OCI-M2 (cell line): Measurements from ENCODE around the gene STK24.

Experiments used
- DNase-seq: peaks from one replicate; lab custom pipeline; 2025; ENCODE audit not compliant: unreplicated experiment; lab: John Stamatoyannopoulos, UW

The STK24 gene

DNA sequence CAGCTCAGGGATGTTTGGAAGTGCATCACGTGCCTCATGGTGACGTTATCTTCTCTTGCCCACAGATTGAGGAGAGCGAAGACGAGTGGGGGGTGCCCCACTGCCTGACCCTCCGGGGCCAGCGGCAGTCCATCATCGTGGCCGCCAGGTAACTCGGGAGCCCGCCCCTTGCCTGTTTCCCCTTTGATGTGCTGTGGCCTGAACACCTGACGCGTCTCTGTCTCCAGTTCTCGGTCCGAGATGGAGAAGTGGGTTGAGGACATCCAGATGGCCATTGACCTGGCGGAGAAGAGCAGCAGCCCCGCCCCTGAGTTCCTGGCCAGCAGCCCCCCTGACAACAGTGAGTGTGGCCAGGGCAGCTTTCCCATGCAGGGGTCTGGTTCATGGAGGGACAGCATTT lies 137.0 kb downstream of the STK24 start:
- DNase-seq: no peak

DNA sequence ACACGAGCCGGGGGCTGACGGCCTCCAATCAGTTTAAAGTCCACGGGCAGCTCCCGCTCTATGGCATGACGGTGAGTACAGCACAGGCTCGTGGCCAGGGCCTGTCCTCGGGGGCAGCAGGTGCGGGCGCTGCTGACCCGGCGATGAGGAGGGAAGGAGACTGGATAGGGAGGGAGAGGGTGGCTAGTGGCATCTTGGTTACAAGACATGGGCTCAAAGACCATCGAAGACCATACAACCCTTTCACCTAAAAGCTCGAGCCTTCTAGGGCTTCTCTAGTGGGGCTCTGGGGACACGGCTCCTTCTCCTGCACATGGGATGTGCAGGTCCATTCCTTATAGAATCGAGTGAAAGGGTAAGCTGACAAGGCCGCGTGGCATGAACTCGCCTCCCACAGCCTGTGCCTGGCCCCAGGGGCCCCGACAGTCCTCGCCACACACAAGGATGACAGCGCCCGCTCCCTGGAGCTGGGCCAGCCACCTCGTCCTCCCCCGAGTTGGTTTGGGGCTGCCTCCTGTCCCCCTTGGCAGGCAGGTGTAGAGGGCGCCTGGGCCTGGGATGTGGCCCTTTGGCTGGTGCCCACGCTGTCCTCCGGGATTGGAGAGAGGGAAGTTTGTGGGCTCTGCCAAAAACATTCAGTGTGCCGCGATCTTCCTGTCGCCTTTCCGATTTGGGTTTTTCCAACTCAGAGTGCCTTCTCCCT lies 137.6 kb downstream of the STK24 start:
- no peak for DNase-seq

DNA sequence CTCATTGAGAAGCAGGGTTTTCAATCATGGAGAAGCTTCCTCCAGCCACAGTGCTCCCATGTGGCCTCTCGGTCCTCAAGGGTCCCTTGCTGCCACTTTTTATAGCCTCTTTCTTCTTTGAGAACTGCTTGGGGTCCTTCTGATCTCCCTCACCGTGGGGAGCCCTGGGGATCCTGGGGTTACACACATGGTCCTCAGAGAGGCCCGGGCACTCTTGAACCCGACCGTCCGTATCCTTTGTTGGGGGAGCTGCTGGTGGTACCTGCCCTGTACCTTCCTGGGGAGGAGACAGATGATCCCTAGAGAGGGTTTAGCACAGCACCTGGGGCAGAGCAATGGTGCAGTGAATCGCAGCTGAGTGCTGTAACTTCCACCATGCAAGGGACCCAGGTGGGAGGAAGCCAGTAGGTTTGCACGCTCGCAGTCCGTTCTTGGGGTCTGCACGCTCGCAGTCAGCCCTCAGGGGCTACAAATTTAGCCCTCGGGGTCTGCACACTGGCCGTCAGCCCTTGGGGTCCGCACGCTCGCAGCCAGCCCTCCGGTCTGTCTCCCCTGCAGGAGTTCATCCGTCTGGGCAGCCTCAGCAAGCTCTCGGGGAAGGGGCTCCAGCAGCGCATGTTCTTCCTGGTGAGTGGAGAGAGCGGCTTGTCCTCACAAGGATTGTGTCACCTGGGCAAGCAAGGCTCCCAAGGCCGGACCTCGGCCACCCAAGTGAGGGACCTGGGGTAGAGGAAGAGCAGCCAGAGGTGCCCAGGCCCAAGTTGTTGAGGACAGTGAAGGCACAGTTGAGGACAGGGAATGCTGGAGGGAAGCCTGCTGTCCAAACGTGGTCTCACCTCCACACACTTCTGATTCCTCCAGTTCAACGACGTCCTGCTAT lies 138.4 kb downstream of the STK24 start:
- DNase-seq: no peak

DNA sequence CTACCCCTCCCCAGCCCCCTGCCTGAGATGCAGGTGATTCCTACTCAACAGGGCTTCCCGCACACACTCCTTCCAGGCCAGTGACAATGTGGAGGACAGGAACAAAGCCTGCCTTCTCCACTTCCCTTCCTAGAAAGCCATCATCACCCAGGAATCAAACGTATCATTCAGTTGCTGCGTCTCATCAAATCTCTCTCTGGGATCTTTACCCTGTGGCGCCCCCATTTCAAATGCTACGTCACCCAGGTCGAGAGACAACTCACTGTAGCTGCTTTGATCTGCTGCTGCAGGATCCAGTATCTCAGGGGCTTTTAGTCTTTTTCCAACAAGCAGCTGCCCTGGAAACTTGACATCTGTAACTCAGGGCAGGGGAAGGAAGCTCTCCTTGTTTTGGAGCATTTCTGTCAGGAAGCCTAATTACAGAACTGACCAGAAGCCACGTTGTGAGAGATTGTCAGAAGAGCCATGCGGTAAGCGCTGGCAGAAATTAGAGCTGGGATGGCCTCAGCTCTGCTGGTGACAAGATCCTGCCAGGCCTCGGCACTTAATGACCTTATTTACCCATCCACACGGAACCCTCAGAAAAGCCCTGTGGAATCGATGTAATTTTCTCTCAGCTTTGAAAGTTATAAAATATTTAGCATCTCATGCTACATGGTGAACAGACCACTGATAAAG lies 140.5 kb downstream of the STK24 start:
- DNase-seq: no peak

DNA sequence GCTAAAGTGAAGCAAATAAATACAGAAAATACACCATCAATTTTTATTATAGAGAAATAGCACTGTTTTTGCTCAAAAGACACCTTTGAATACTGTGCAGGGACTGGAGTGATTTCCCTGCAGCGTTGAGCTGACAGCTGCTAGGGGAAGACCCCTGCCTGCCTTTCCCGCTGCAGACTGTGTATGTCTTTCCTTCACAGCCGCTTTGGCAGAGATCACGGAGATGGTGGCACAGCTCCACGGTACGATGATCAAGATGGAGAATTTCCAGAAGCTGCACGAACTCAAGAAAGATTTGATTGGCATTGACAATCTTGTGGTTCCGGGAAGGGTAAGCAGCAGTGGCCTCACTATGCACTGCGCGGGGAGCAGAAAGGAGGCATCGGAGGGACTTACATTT lies 141.5 kb downstream of the STK24 start:
- DNase-seq: no peak

DNA sequence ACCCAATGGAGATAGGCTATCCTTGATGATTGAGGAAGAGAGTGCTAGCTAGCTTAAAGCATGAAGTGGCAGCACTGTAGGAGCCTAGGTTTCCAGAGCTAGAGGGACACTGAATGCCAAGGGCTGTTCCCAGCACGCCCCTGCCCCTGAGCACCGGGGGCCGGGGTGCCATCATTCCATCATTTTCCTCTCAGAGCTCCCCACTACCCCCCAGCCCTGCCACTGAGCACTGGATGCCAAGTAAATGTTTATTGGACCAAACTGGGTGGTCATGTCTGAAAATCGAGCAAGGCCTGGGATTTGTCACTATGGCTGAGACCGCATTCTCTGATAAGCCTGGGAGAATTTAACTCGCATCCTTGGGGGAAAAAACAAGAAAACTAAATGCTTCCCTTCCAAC lies 142.8 kb downstream of the STK24 start:
- no peak for DNase-seq

DNA sequence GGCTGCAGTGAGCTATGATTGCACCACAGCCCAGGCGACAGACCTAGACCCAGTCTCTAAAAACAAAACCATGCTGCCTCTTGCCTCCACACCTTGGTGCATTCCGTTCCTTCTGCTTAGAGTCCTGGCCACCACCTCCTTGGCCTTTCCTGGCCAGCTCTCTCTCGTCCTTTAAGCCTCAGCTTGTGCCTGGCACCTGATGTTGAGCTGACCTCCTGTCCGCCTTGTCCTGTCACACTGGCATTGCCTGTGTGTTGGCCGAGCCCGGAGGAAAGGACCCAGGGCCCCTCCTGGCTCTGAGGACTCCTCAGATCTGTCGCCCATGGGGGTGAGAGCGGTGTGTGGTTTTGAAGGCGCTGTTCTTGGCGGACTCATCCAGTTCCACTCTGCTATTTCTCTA lies 143.3 kb downstream of the STK24 start:
- DNase-seq: no peak

DNA sequence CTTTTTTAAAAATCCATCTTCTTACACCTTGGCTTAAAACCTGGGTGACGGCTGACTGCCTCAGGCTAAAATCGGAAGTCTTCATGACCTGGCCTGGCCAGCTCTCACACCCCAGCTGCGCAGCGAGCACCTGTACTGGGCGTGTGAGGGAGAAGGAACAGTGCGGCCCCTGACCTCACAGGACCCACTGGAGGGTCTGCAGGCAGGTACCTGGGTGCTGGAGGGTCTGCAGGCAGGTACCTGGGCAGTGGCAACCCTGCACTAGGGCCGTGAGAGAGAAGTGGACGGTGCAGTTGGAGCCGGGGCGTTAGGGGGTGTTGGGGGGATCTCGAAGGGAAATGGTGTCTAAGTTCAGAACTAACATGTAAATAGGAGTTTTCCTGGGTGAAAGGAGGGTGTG lies 144.3 kb downstream of the STK24 start:
- DNase-seq: no peak

DNA sequence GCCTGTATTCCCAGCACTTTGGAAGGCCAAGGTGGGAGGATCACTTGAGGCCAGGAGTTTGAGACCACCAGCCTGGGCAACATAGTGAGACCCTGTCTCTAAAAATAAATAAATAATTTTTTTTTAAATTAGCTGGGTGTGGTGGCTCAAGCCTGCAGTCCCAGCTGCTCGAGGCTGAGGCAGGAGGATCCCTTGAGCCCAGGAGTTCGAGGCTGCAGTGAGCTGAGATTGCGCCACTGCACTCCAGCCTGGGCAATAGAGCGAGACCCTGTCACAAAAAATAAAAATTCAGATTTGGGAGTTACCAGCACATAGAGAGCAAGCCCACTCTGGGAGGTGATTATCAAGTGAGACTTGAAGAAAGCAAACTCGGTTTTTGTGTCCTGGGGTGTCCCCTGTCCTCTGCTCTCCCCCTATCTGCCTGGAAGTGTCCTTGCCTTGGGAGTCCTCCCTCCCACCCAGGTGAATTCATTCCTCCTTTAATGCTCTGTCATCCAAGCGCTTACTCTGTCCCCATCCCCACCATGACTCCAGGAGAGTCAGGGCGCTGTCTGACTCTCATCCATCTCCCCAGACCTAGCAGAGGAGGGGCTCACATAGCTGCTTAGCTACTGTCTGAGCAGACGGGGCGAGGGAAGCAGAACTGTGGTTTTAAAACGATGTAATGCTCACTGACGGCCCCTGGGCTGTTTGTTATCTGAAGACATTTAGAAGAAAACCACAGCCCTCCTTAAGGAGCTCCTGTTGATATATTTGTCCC lies 146.8 kb downstream of the STK24 start:
- no peak for DNase-seq

DNA sequence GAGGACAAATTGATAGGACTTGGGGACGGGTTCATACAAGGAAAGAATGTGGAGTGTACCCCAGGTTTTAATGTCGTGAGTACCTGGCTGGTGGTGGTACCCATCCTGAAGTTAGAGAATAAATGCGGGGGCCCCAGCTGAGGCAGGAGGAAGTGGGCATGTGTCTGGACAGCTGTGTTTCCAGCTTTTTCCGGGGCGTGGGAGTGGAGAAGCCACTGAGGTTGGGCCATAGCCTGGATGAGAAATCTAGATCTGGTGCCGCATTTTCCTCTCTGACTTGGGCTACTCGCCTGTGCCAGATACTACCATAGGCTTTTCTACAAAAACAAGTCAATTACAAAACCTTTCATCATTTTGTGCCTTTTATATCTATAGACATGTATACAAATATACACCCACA lies 147.4 kb downstream of the STK24 start:
- no peak for DNase-seq

DNA sequence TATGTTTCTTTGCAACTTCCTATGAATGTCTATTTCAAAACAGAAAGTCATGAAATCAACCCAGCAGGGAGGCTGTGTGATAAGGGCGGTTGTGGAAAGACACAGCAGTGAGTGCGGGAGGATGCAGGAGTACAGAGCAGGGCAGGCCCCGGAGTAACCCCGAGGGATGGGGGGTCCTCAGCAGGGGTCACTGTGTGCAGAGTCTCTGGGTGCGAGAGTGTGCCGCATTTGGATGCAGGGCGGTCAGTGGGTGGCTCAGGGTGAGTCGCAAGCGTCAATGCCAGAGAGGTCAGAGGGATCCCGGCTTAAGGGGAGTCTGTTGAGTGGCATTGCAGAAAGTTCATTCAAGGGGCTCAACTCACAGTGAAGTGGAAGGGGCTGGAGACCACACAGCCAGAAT lies 147.8 kb downstream of the STK24 start:
- no peak for DNase-seq

DNA sequence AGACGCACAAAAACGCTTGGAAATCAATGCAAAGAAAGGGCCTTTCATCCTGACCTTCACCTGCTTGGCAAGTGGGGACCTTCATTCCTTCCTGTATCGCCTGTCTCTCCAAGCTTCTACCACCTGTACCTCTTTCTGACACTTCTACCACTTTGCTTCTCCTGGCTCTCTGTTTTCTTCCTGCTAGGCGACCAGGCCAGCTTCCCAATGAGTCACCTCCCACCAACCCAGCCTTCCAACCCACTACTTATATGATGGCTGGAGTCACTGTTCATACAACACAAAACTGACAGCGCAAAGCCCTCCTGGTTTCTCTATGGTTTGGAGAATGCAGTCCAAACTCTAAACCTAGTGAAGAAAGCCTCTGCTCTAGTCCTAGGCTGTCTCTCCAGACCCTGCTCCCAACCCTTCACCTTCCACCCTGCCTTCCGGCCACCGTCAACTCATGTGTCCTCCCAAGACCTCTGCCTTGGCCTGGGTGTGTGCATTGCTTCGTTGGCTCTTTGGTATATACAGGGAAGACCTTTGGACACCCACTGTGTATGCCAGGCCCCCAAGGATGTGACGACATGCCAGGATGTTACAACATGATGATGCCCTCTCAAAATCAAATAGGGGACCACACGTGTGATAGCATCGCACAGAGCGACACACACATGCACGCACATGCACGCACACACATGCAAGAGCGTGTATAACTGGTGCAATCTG lies 148.5 kb downstream of the STK24 start:
- no peak for DNase-seq

DNA sequence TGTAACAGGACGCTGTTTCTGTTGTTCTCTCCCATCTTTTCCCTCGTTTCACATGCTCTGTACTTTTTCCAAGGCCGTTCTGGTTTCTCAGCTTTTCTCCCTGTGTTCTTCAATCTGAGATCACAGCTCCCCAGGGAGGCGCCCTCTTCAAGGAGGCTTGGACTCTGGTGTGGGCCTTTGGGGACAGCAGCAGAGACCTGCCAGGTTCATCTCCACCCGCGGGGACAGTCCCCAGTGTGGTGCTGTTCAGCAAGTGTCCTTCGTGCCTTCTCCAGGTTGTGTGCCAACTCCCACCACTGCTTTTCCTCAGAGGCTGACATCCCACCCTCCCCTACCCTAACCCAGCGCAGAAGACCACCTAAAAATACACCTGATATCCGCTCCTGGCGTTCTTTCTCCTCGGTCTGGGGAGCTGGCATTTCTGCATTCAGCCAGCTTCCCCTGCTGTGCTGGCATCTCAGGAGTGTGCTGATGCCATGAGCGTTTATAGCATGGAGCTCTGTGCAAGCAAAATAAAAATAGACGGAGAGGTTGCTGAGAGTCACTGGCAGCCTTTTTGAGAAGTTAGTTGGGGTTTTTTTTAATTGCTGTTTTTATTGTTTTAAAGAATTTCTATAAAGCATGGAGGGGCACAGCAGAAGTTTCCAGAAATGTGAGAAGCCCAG lies 149.4 kb downstream of the STK24 start:
- no peak for DNase-seq

DNA sequence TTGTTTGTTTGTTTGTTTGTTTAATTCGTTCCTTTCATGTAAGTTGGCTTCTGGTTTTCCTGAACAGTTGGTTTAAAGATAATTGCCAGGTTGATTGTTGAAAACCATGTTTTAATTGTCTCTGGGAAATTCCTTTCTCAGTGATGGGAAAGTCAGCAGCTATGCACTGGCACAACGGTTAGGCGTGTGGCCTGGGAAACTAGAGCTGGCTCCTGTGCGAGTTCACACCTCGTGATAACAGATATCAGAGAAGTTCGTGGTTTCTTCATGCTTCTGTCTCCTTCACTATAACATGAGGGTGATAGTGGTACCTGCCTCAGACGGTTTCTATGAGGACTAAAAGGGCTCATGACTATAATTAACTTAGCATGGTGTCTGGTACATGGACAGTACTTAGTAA lies 153.5 kb downstream of the STK24 start:
- DNase-seq: no peak

DNA sequence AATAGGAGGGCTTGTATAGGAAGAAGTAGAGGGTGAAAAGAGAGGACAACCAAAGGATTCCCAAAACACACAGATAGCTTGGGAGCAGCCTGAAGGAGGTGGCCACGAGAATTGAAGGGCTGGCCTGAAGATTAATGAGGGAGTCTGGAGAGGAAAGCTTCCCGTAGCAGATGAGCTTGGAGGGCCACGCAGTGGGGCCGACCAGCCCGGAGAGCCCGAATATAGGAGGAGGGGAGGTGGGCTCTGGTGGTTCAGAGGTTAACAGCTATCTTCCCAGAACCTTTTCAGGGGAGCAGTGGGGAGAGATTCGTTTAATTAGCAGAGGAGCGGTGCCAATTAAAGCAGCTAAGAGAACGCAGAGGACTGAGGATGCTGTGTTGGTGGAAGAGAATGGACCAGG lies 154.9 kb downstream of the STK24 start:
- DNase-seq: no peak

DNA sequence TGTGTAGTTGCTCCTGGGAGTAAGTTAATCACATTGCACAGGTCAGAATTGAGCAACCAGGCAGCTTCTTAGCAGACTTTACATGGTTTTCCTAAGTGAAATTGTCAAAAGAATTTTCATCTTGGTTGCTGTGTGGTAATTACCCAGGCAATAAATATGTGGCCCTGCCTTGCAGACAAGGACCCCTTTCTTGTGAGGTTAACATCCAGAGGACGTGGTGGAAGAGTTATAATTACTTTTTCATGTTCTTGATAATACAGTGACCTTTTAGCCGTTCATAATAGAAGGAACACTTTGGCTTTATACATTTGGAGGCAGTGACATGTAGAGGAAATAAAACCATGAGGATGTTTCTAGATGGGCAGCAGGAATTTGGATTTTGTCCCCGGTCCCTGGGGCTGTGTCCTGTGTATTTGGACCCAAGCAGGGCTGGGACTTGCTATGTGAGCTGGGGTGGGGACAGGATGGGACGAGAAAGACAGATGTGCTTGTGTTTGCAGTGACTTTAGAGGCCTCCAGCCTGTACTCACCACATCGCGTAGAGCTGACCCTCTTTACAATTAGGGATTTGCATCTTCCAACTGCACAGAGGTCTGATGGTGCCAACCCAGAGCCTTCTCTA lies 156.2 kb downstream of the STK24 start:
- DNase-seq: no peak

DNA sequence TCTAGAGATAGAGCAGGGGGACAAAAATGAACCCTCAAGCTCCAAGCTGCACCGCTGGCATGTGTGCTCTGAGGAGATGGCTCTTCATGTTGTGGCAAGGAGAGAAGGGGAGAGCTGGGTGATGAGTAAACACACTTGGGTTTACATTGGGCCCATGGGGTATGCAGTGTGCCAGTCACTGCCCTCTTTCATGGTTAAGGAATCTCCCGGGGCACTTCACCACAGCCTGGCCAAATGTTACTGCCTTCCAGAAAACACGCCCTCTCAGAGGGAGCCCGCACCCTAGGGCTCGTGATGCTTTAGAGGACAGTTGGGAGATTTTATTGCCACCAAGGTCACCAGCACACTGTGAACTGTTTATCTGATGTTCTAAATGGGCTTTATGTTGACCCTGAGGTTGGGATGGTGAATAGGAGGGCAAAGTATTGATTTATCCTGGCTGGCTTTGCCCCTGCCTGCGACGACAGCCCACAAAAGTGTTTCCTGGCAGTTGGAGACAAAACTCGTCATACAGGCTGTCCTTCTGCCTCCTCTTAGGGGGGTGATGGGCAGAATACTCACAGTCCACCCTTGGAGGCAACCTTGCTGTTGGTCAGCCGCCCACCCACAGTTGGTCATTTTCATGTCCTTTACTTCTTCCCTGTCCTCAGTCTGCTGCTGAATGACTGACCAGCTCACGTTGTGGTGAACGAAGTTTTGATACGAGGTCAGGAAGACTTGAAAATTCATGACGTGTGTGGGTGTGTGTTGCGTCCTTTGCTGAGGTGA lies 156.9 kb downstream of the STK24 start:
- DNase-seq: no peak

DNA sequence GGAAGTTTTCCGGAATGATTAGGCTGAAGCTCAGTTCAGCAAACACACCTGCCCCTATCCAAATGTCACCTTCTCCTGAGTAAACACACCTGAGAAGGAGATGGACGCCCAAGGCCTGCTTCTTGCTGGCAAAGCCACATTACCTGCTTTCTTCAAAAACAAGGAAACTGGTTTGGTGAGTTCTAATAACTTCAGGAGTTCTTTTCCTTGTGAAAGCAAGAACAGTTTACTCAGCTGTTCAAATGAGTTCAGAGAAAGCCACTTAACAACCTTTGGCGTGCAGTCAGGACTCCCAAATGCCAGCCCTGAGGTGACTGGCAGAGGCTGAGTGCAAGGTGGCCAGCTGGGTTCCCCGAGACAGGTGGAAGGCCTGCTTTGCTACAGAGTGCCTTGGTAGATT lies 160.5 kb downstream of the STK24 start:
- DNase-seq: no peak
